ENCODE measurements around the gene FCN3. TPM values are rescaled to one million over a fixed set of nuclear protein-coding genes. Genes with fewer than 3 reads are reported as not detected.

FCN3 gene
- total and polyA plus RNA-seq, 9 donors, result 0.20 to 1.7 (median 0.53) TPM; not detected in 2

- no peak for DNase-seq
- Histone ChIP-seq H3K27ac (ENCODE audit: low read length) (no peak overlapping the region), H3K36me3 (ENCODE audit: control insufficient read depth, insufficient read depth, low read length) (no peaks in the 10 kb centered on the region), H3K9me3 (replicated peaks; ENCODE audit: control insufficient read depth, low read depth, low read length) (no peaks in the 10 kb centered on the region), H3K27me3 (ENCODE audit: control insufficient read depth, insufficient read depth, low read length) (no peaks in the 10 kb centered on the region), H3K4me3 (ENCODE audit: low read length) (no peak overlapping the region), H3K4me1 (ENCODE audit: control insufficient read depth, insufficient read depth, low read length) (peaks cover 14% of the 10 kb centered on the region)
- 25% methylated on average over 2 of the region's 12 CpGs for WGBS (ENCODE audit: insufficient coverage)
Observed at GRCh38 chr1:27380766-27381733, 6.4 kb upstream of the FCN3 start.

GRCh38 chr1:27380224-27380623 is 5.6 kb upstream of the FCN3 start:
- Histone ChIP-seq H3K4me3 (ENCODE audit: low read length) (no peak overlapping the region), H3K36me3 (ENCODE audit: control insufficient read depth, insufficient read depth, low read length) (no peaks in the 10 kb centered on the region), H3K9me3 (replicated peaks; ENCODE audit: control insufficient read depth, low read depth, low read length) (no peaks in the 10 kb centered on the region), H3K4me1 (ENCODE audit: control insufficient read depth, insufficient read depth, low read length) (peaks cover 15% of the 10 kb centered on the region), H3K27me3 (ENCODE audit: control insufficient read depth, insufficient read depth, low read length) (no peaks in the 10 kb centered on the region), H3K27ac (ENCODE audit: low read length) (no peak overlapping the region)
- WGBS (ENCODE audit: insufficient coverage), result no CpG with 5 or more reads among the region's 4 CpGs
- DNase-seq, result no peak

GRCh38 chr1:27379564-27380122 is 5.0 kb upstream of the FCN3 start:
- H3K27ac ChIP-seq (ENCODE audit: low read length), result no peak overlapping the region
- DNase-seq, result no peak
- no peaks in the 10 kb centered on the region for H3K27me3 ChIP-seq (ENCODE audit: control insufficient read depth, insufficient read depth, low read length)
- H3K4me1 ChIP-seq (ENCODE audit: control insufficient read depth, insufficient read depth, low read length), result peaks cover 15% of the 10 kb centered on the region
- 73% methylated on average over 10 of the region's 11 CpGs for WGBS (ENCODE audit: insufficient coverage)
- no peak overlapping the region for H3K4me3 ChIP-seq (ENCODE audit: low read length)
- no peaks in the 10 kb centered on the region for H3K36me3 ChIP-seq (ENCODE audit: control insufficient read depth, insufficient read depth, low read length)
- H3K9me3 ChIP-seq (replicated peaks; ENCODE audit: control insufficient read depth, low read depth, low read length), result no peaks in the 10 kb centered on the region

GRCh38 chr1:27377760-27378495 is 3.3 kb upstream of the FCN3 start:
- Histone ChIP-seq H3K27me3 (ENCODE audit: control insufficient read depth, insufficient read depth, low read length) (peaks cover 2% of the 10 kb centered on the region), H3K9me3 (replicated peaks; ENCODE audit: control insufficient read depth, low read depth, low read length) (no peaks in the 10 kb centered on the region), H3K27ac (ENCODE audit: low read length) (no peak overlapping the region), H3K4me1 (ENCODE audit: control insufficient read depth, insufficient read depth, low read length) (peaks cover 15% of the 10 kb centered on the region), H3K4me3 (ENCODE audit: low read length) (no peak overlapping the region), H3K36me3 (ENCODE audit: control insufficient read depth, insufficient read depth, low read length) (no peaks in the 10 kb centered on the region)
- no peak for DNase-seq
- 80% methylated on average over 6 of the region's 12 CpGs for WGBS (ENCODE audit: insufficient coverage)

- Histone ChIP-seq H3K4me1 (ENCODE audit: control insufficient read depth, insufficient read depth, low read length) (peaks cover 4% of the 10 kb centered on the region), H3K36me3 (ENCODE audit: control insufficient read depth, insufficient read depth, low read length) (no peaks in the 10 kb centered on the region), H3K27ac (ENCODE audit: low read length) (no peak overlapping the region), H3K27me3 (ENCODE audit: control insufficient read depth, insufficient read depth, low read length) (peaks cover 2% of the 10 kb centered on the region), H3K9me3 (replicated peaks; ENCODE audit: control insufficient read depth, low read depth, low read length) (no peaks in the 10 kb centered on the region), H3K4me3 (ENCODE audit: low read length) (no peak overlapping the region)
- WGBS (ENCODE audit: insufficient coverage), result 88% methylated on average over 6 of the region's 11 CpGs
- no peak for DNase-seq
Observed at GRCh38 chr1:27372808-27373690, 1.6 kb downstream of the FCN3 start.

- no peak for DNase-seq
- Histone ChIP-seq H3K9me3 (replicated peaks; ENCODE audit: control insufficient read depth, low read depth, low read length) (no peaks in the 10 kb centered on the region), H3K27ac (ENCODE audit: low read length) (no peak overlapping the region), H3K27me3 (ENCODE audit: control insufficient read depth, insufficient read depth, low read length) (peaks cover 2% of the 10 kb centered on the region), H3K36me3 (ENCODE audit: control insufficient read depth, insufficient read depth, low read length) (no peaks in the 10 kb centered on the region), H3K4me1 (ENCODE audit: control insufficient read depth, insufficient read depth, low read length) (peaks cover 7% of the 10 kb centered on the region), H3K4me3 (ENCODE audit: low read length) (no peak overlapping the region)
- 79% methylated on average over 11 of the region's 19 CpGs for WGBS (ENCODE audit: insufficient coverage)
Observed at GRCh38 chr1:27372022-27372807, 2.4 kb downstream of the FCN3 start.

DNA sequence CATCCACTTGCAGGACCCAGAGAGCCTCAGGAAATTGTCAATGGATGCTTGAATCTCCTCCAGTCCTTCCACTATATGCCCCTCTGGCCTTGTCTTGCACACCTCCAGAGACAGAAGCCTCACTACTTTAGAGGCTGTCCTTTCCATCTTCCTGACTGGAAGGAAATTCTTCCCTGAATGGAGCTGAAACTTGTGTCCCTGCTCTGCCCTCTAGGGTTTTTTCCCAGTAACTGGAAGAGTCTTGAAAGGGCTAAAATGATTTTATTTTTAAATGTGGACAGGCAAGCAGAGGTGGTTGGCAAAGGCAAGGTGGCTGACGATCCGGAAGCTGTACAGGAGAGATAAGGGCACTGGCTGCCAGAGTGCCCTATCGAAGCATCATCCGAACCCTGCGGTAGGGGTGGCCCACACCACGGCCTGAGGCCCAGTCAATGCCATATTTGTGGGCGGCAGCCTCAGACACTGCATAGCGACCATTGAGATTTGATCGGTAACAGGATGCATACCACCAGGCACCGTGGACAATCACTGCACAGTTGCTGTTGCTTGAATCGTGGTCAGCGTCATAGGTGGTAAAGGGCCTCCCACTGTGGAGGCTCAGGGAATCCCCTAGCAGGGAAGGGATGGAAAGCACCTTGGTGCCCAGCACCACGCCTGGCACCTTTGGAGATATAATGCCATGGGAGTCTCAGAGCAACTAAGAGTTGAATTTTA is 5.6 kb downstream of the FCN3 start:
- H3K36me3 ChIP-seq (ENCODE audit: control insufficient read depth, insufficient read depth, low read length), result peaks cover 5% of the 10 kb centered on the region
- H3K4me1 ChIP-seq (ENCODE audit: control insufficient read depth, insufficient read depth, low read length), result peaks cover 25% of the 10 kb centered on the region
- WGBS (ENCODE audit: insufficient coverage), result 73% methylated on average over 13 of the region's 13 CpGs
- H3K27ac ChIP-seq (ENCODE audit: low read length), result no peak overlapping the region
- H3K4me3 ChIP-seq (ENCODE audit: low read length), result no peak overlapping the region
- no peak for DNase-seq
- no peaks in the 10 kb centered on the region for H3K9me3 ChIP-seq (replicated peaks; ENCODE audit: control insufficient read depth, low read depth, low read length)
- H3K27me3 ChIP-seq (ENCODE audit: control insufficient read depth, insufficient read depth, low read length), result peaks cover 2% of the 10 kb centered on the region

GRCh38 chr1:27367160-27367650 is 7.4 kb downstream of the FCN3 start:
- no peaks in the 10 kb centered on the region for H3K9me3 ChIP-seq (replicated peaks; ENCODE audit: control insufficient read depth, low read depth, low read length)
- H3K36me3 ChIP-seq (ENCODE audit: control insufficient read depth, insufficient read depth, low read length), result peaks cover 21% of the 10 kb centered on the region
- WGBS (ENCODE audit: insufficient coverage), result 33% methylated on average over 6 of the region's 8 CpGs
- H3K4me1 ChIP-seq (ENCODE audit: control insufficient read depth, insufficient read depth, low read length), result peaks cover 25% of the 10 kb centered on the region
- no peak for DNase-seq
- H3K4me3 ChIP-seq (ENCODE audit: low read length), result peak overlapping the region; percentile 42
- no peaks in the 10 kb centered on the region for H3K27me3 ChIP-seq (ENCODE audit: control insufficient read depth, insufficient read depth, low read length)
- peak overlapping the region; percentile 87 for H3K27ac ChIP-seq (ENCODE audit: low read length)
